ENCODE measurements around the gene UGT1A3. TPM values are rescaled to one million over a fixed set of nuclear protein-coding genes. Genes with fewer than 3 reads are reported as not detected.

Gene UGT1A3
- total and polyA plus RNA-seq, 7 donors: not detected

DNA sequence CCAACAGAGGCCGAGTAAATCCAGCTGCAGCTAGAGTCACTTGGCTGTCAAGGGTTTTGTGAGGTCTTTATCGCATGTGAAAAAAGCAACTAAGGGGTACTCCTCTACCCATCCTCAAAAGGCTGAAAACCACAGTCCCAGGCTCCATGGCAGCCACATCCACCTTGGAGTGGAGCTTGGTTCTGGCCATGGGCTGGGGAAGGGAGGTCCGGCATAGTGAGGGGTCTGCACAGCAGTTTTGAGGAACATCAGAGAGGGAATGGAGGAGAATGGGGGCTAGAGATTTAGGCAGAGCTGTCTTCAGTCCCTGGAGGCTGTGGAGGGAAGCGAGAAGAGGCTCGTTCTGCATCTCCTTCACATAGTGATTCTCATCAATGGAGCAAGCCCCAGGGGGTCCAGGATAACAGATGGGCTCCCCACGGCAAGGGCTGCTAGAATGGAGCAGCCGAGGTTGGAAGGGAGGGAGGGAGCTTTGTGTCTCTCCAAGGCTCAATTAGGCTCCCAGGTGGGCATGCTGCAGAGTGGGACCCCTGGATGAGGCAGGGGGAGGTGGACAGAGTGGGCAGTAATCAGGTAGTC lies 70.3 kb downstream of the UGT1A3 start:
- intact Hi-C loops (cut with DNase I): no loop called here
- no peaks in the 10 kb centered on the region for H3K27me3 ChIP-seq (ENCODE audit: insufficient read depth in 3 of 3, low read length in 2 of 3)
- no peak for ATAC-seq
- TF ChIP-seq, protein P1, sequence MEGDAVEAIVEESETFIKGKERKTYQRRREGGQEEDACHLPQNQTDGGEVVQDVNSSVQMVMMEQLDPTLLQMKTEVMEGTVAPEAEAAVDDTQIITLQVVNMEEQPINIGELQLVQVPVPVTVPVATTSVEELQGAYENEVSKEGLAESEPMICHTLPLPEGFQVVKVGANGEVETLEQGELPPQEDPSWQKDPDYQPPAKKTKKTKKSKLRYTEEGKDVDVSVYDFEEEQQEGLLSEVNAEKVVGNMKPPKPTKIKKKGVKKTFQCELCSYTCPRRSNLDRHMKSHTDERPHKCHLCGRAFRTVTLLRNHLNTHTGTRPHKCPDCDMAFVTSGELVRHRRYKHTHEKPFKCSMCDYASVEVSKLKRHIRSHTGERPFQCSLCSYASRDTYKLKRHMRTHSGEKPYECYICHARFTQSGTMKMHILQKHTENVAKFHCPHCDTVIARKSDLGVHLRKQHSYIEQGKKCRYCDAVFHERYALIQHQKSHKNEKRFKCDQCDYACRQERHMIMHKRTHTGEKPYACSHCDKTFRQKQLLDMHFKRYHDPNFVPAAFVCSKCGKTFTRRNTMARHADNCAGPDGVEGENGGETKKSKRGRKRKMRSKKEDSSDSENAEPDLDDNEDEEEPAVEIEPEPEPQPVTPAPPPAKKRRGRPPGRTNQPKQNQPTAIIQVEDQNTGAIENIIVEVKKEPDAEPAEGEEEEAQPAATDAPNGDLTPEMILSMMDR (IDR thresholded peaks at IDR 0.05): no peak
- H3K9me3 ChIP-seq: no peaks in the 10 kb centered on the region
- no peak overlapping the region for H3K4me3 ChIP-seq
- no peak for DNase-seq
- H3K4me1 ChIP-seq: no peaks in the 10 kb centered on the region
- no peak overlapping the region for H3K27ac ChIP-seq
- 57 to 60% (median 57%) methylated on average over 7 of the region's 7 CpGs for WGBS, 3 donors
- H3K36me3 ChIP-seq (ENCODE audit: insufficient read depth in 1 of 2, low read depth in 1 of 2): no peaks in the 10 kb centered on the region

DNA sequence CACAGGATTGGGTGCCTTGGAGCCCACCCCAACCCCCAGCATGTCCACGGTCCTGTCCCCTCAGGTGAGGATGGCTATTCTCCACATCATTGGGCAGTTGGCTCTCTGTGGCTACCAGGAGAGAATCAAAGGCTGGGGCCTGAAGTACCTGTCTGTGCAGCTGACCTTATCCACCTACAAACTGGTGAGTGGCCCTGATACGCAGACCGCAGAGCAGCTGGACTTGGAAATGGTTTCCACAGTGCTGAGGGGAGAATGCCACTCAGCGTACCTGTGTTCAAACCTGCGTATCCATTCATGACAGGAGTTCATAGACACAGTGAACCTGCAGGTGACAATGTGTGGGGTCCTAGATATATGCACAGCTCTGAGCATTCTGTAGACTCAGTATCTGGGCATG lies 70.9 kb downstream of the UGT1A3 start:
- no peaks in the 10 kb centered on the region for H3K4me1 ChIP-seq
- intact Hi-C loops (cut with DNase I): no loop called here
- TF ChIP-seq, protein P1 (IDR thresholded peaks at IDR 0.05): no peak
- no peak overlapping the region for H3K4me3 ChIP-seq
- no peak overlapping the region for H3K27ac ChIP-seq
- 51 to 83% (median 51%) methylated on average over 5 of the region's 5 CpGs for WGBS, 3 donors
- no peaks in the 10 kb centered on the region for H3K36me3 ChIP-seq (ENCODE audit: insufficient read depth in 1 of 2, low read depth in 1 of 2)
- DNase-seq: no peak
- no peak for ATAC-seq
- no peaks in the 10 kb centered on the region for H3K9me3 ChIP-seq
- no peaks in the 10 kb centered on the region for H3K27me3 ChIP-seq (ENCODE audit: insufficient read depth in 3 of 3, low read length in 2 of 3)

DNA sequence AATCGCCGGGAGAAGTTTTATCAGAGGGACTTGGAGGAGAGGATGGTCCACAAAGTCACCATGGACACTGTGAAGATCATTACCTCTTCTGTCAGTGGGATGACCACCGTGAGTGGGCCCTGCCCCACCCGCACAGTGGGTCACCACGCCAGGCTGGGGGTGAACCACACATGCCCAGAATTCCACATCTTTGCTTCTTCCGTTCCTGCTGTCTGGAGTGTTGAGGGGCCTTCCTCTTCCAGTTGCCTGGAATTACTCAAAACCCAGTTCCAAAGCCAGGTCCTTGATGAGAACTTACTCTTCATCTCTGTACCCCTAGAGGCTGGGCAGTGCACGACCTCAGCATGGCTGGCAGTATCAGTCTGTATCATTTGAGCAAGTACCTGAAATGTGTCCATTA lies 71.4 kb downstream of the UGT1A3 start:
- Histone ChIP-seq H3K27ac (no peak overlapping the region), H3K27me3 (ENCODE audit: insufficient read depth in 3 of 3, low read length in 2 of 3) (no peaks in the 10 kb centered on the region), H3K36me3 (ENCODE audit: insufficient read depth in 1 of 2, low read depth in 1 of 2) (no peaks in the 10 kb centered on the region), H3K4me3 (no peak overlapping the region), H3K4me1 (no peaks in the 10 kb centered on the region), H3K9me3 (no peaks in the 10 kb centered on the region)
- intact Hi-C loops (cut with DNase I): no loop called here
- TF ChIP-seq, protein P1 (IDR thresholded peaks at IDR 0.05): no peak
- DNase-seq (no peak), ATAC-seq (no peak)
- 74 to 78% (median 75%) methylated on average over 7 of the region's 7 CpGs for WGBS, 3 donors

DNA sequence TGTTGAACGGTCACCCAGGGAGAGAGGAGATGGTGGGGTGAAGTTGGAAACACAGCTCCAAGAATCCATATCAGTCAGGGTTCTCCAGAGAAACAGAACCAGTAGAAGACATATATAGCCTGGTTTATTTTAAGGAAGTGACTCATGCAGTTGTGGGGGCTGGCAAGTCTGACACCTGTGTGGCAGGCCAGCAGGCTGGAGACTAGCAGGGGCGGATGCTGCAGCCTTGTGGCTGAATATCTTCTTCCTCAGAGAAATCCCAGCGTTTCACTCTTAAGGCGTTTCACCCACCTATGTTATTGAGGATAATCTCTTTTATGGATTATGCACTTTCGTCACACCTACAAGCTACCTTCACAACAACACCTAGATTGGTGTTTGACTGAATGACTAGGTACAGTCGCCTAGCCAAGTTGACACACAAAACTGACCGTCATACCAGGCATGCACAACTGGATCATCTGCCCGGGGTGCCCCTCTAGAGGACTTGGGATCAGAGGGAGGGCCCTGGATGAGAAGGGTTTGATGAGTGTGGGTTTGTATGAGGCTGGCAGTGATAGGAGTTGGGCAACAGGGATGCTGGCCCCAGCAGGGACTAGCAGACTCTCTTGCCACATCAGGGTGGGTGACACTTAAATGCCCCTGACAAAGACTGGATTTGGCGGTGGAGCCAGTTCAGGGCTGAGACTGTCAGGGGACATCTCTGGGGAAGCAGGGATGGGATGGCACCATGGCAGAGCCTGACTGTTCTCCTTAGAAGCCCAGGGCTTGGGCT lies 72.7 kb downstream of the UGT1A3 start:
- H3K27me3 ChIP-seq (ENCODE audit: insufficient read depth in 3 of 3, low read length in 2 of 3): no peaks in the 10 kb centered on the region
- ATAC-seq (no peak), DNase-seq (no peak)
- no peak overlapping the region for H3K27ac ChIP-seq
- no peaks in the 10 kb centered on the region for H3K4me1 ChIP-seq
- 76 to 80% (median 80%) methylated on average over 9 of the region's 9 CpGs for WGBS, 3 donors
- no peaks in the 10 kb centered on the region for H3K36me3 ChIP-seq (ENCODE audit: insufficient read depth in 1 of 2, low read depth in 1 of 2)
- intact Hi-C loops (cut with DNase I): no loop called here
- TF ChIP-seq, protein P1 (IDR thresholded peaks at IDR 0.05): no peak
- H3K9me3 ChIP-seq: no peaks in the 10 kb centered on the region
- no peak overlapping the region for H3K4me3 ChIP-seq

Data from psoas muscle (tissue), 8 donors.